ENCODE measurements around the gene RNU6-7. TPM values are rescaled to one million over a fixed set of nuclear protein-coding genes. Genes with fewer than 3 reads are reported as not detected.

The RNU6-7 gene
- total and polyA plus RNA-seq, 2 of the 13 experiments (the other 11 are each of a cell fraction or from before 2014, with no cell fraction given): under 0.01 TPM; not detected in 1

DNA sequence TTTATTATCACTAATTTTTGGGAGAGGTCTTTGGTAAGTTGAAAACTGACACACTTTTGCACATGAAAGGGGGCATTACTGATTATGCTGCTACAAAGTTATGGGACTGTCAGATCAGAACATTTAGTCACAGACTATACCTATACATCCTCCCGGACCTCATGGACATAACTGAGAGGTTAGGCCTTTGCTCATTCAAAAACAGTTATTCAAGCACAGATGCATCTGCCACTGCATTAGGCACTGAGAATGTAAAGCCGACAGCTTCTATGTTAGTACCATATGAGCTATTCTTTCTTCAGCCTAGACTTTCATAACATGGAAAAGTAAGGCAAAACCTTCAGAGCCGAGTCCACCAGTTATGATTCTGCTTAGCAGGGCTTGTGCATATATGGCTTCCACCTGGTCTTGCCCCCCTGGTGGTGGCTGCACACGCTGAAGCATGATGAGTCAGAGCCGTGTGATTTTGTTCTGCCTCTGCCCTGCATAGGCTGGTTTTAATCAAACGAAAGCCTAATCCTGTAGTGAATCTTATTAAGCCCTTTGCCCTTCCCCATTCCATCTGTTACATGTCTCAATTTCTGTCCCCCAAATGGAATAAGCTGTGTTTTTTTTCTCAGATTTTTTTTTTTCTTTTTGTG is 23.0 kb downstream of the RNU6-7 start (continued):
- TF ChIP-seq, protein P1, sequence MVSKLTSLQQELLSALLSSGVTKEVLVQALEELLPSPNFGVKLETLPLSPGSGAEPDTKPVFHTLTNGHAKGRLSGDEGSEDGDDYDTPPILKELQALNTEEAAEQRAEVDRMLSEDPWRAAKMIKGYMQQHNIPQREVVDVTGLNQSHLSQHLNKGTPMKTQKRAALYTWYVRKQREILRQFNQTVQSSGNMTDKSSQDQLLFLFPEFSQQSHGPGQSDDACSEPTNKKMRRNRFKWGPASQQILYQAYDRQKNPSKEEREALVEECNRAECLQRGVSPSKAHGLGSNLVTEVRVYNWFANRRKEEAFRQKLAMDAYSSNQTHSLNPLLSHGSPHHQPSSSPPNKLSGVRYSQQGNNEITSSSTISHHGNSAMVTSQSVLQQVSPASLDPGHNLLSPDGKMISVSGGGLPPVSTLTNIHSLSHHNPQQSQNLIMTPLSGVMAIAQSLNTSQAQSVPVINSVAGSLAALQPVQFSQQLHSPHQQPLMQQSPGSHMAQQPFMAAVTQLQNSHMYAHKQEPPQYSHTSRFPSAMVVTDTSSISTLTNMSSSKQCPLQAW (CRISPR knock-in tag; IDR thresholded peaks at IDR 0.05): no peak
- TF ChIP-seq FOXK1 (CRISPR knock-in tag; IDR thresholded peaks at IDR 0.05; ENCODE audit: borderline replicate concordance, low read depth): peak; percentile 23; the same call in 1 of the 2 replicates
- no peak for TF ChIP-seq ZNF180 (CRISPR knock-in tag; IDR thresholded peaks at IDR 0.05; ENCODE audit: borderline replicate concordance, low read depth)
- TF ChIP-seq, protein P2, sequence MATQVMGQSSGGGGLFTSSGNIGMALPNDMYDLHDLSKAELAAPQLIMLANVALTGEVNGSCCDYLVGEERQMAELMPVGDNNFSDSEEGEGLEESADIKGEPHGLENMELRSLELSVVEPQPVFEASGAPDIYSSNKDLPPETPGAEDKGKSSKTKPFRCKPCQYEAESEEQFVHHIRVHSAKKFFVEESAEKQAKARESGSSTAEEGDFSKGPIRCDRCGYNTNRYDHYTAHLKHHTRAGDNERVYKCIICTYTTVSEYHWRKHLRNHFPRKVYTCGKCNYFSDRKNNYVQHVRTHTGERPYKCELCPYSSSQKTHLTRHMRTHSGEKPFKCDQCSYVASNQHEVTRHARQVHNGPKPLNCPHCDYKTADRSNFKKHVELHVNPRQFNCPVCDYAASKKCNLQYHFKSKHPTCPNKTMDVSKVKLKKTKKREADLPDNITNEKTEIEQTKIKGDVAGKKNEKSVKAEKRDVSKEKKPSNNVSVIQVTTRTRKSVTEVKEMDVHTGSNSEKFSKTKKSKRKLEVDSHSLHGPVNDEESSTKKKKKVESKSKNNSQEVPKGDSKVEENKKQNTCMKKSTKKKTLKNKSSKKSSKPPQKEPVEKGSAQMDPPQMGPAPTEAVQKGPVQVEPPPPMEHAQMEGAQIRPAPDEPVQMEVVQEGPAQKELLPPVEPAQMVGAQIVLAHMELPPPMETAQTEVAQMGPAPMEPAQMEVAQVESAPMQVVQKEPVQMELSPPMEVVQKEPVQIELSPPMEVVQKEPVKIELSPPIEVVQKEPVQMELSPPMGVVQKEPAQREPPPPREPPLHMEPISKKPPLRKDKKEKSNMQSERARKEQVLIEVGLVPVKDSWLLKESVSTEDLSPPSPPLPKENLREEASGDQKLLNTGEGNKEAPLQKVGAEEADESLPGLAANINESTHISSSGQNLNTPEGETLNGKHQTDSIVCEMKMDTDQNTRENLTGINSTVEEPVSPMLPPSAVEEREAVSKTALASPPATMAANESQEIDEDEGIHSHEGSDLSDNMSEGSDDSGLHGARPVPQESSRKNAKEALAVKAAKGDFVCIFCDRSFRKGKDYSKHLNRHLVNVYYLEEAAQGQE (IDR thresholded peaks at IDR 0.05; ENCODE audit: borderline replicate concordance in 1 of 2, low read depth in 1 of 2, low read length in 2 of 2): no peak
- TF ChIP-seq ZNF644 (CRISPR knock-in tag; IDR thresholded peaks at IDR 0.05; ENCODE audit: low read depth): peak; percentile 71

DNA sequence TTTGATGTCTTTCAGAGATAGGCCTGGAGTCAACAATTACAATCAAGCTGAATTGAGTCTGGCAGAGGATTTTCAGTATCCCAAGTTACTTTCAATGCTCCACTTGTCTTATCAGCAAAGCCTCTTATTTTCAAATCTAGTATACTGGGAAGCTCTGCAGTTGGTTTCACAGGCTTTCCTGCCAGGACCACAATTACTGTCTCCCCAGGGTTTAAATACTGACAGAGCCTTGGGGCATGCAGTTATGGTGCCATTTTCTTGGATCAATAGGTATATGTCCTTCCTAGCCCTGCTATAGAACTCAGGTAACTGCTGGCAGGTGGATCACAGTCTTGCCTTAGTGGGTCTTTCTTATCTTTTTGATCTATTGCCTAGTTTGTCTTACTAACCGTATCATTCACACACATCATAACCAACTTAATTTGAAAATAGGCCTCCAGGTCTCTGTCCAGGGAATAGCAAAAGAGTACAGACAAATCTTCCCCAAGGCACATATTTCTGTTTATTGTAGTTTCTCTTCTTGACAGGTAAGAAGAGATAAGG is 23.6 kb downstream of the RNU6-7 start:
- CTCF ChIA-PET (ENCODE audit: low intra/inter-chr PET ratio, low total read pairs): interaction anchor here (0.7 kb wide), 1 partner anchor 150 kb away, joined by 4 read pairs; no protein-coding TSS in a partner anchor
- H3K79me2 ChIP-seq (ENCODE audit: insufficient read depth, low read length): no peaks in the 10 kb centered on the region
- H2AFZ ChIP-seq (ENCODE audit: low read length): no peak overlapping the region
- BruUV-seq (replicated peaks): no TSS peak
- DNase-seq (ENCODE audit: low spot score): no peak
- peaks cover 6% of the 10 kb centered on the region; the same call in 1 of the 2 replicates for H3K4me1 ChIP-seq (ENCODE audit: insufficient read depth, low read length)
- WGBS (ENCODE audit: low lambda C conversion rate): 0% methylated on average over 1 of the region's 1 CpG
- H3K4me2 ChIP-seq (ENCODE audit: low read depth, low read length): no peak overlapping the region
- intact Hi-C loops (cut with micrococcal nuclease; ENCODE audit: unreplicated experiment) (loop anchor here (1.0 to 2.0 kb wide), 2 partner anchors 23 to 152 kb away; partner anchors contain the start of genes RNU6-7 and RNU6-8), in situ Hi-C loops (cut with HindIII; ENCODE audit: extremely low pct_ligation_motif_present, low pct_unique_long_range_greater_than_20kb) (no loop called here)
- H3K9ac ChIP-seq (ENCODE audit: insufficient read depth, low read depth, low read length): no peak overlapping the region
- H3K4me3 ChIP-seq (replicated peaks in 1 of 3; ENCODE audit: insufficient read depth in 1 of 3, low read depth in 2 of 3, low read length in 3 of 3): no peak overlapping the region
- POLR2A ChIA-PET: no interaction called here
- ATAC-seq: no peak; the same call in 2 of the 3 replicates
- H4K20me1 ChIP-seq (ENCODE audit: insufficient read depth, low read length): no peaks in the 10 kb centered on the region
- no peaks in the 10 kb centered on the region for H3K27me3 ChIP-seq (ENCODE audit: control insufficient read depth in 1 of 2, insufficient read depth in 2 of 2, low read length in 2 of 2)
- no peak for FAIRE-seq
- H3K27ac ChIP-seq (ENCODE audit: extremely low read length, insufficient read depth, low read length): no peak overlapping the region
- H3K9me3 ChIP-seq (ENCODE audit: low read length): no peaks in the 10 kb centered on the region
- H3K36me3 ChIP-seq (replicated peaks in 1 of 2; ENCODE audit: control insufficient read depth in 1 of 2, insufficient read depth in 2 of 2, low read length in 2 of 2): no peaks in the 10 kb centered on the region
- TF ChIP-seq, protein P3, sequence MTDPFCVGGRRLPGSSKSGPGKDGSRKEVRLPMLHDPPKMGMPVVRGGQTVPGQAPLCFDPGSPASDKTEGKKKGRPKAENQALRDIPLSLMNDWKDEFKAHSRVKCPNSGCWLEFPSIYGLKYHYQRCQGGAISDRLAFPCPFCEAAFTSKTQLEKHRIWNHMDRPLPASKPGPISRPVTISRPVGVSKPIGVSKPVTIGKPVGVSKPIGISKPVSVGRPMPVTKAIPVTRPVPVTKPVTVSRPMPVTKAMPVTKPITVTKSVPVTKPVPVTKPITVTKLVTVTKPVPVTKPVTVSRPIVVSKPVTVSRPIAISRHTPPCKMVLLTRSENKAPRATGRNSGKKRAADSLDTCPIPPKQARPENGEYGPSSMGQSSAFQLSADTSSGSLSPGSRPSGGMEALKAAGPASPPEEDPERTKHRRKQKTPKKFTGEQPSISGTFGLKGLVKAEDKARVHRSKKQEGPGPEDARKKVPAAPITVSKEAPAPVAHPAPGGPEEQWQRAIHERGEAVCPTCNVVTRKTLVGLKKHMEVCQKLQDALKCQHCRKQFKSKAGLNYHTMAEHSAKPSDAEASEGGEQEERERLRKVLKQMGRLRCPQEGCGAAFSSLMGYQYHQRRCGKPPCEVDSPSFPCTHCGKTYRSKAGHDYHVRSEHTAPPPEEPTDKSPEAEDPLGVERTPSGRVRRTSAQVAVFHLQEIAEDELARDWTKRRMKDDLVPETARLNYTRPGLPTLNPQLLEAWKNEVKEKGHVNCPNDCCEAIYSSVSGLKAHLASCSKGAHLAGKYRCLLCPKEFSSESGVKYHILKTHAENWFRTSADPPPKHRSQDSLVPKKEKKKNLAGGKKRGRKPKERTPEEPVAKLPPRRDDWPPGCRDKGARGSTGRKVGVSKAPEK (CRISPR knock-in tag; IDR thresholded peaks at IDR 0.05; ENCODE audit: borderline replicate concordance): no peak
- TF ChIP-seq ZEB1 (IDR thresholded peaks at IDR 0.05; ENCODE audit: insufficient replicate concordance, low read depth) (no peak), ZSCAN31 (CRISPR knock-in tag; IDR thresholded peaks at IDR 0.05; ENCODE audit: low read depth) (no peak), JUNB (CRISPR knock-in tag; IDR thresholded peaks at IDR 0.05; ENCODE audit: borderline replicate concordance) (0 out of 2 replicates have a peak, but pooled peaks have one; percentile 0), TOPORS (CRISPR knock-in tag; IDR thresholded peaks at IDR 0.05) (no peak)
- TF ChIP-seq, protein P4, sequence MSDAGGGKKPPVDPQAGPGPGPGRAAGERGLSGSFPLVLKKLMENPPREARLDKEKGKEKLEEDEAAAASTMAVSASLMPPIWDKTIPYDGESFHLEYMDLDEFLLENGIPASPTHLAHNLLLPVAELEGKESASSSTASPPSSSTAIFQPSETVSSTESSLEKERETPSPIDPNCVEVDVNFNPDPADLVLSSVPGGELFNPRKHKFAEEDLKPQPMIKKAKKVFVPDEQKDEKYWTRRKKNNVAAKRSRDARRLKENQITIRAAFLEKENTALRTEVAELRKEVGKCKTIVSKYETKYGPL (CRISPR knock-in tag; IDR thresholded peaks at IDR 0.05): no peak
